GM12801 (cell line): ENCODE results near the gene CCDC57.

Experiments
- TF ChIP-seq, protein P1 (sequence below): IDR thresholded peaks from one replicate; pipeline ENCODE4 v1.5.1; 2011; ENCODE audit warnings: control low read depth; ENCODE audit not compliant: insufficient read length; ENCODE audit errors: extremely low read depth

The CCDC57 gene

GRCh38 chr17:82253179-82253544 lies 40.5 kb upstream of the CCDC57 start:
- TF ChIP-seq, protein P1, sequence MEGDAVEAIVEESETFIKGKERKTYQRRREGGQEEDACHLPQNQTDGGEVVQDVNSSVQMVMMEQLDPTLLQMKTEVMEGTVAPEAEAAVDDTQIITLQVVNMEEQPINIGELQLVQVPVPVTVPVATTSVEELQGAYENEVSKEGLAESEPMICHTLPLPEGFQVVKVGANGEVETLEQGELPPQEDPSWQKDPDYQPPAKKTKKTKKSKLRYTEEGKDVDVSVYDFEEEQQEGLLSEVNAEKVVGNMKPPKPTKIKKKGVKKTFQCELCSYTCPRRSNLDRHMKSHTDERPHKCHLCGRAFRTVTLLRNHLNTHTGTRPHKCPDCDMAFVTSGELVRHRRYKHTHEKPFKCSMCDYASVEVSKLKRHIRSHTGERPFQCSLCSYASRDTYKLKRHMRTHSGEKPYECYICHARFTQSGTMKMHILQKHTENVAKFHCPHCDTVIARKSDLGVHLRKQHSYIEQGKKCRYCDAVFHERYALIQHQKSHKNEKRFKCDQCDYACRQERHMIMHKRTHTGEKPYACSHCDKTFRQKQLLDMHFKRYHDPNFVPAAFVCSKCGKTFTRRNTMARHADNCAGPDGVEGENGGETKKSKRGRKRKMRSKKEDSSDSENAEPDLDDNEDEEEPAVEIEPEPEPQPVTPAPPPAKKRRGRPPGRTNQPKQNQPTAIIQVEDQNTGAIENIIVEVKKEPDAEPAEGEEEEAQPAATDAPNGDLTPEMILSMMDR, result no peak

- TF ChIP-seq, protein P1, result no peak
Observed at GRCh38 chr17:82252511-82253178, 40.0 kb upstream of the CCDC57 start.

GRCh38 chr17:82250868-82251500 lies 38.3 kb upstream of the CCDC57 start:
- TF ChIP-seq, protein P1, result no peak

DNA sequence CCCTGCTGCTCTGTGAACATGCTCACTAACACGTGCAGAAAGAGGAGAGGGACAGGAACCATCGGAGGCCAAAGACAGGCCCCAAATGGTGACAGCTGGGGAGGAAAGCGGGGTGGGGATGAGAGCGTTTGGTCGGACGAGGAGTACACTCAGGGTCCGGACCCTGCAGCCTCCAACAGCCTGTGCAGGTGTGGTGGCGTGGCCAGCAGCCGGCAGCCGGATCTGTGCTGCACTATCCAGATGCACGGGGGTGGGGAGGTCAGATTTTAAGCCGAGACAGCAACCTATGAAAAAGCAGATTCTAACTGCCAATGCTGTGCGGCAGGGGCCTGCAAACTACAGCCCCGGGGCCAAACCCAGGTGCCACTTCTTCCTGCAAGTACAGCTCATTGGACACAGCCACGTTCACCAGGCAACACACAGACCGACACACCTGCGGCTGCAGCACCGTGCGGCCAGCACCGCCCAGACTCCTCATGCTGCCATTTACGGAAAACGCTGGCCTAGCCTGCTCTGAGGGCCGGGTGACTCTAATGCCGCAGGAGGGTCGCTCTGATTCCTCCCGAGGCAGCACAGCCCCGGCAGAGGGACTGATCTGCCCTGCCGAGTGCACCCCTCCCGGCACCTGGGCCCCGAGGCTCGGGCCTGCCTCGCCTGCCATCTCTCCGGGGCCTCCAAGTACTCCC lies 37.4 kb upstream of the CCDC57 start:
- TF ChIP-seq, protein P1, result no peak

DNA sequence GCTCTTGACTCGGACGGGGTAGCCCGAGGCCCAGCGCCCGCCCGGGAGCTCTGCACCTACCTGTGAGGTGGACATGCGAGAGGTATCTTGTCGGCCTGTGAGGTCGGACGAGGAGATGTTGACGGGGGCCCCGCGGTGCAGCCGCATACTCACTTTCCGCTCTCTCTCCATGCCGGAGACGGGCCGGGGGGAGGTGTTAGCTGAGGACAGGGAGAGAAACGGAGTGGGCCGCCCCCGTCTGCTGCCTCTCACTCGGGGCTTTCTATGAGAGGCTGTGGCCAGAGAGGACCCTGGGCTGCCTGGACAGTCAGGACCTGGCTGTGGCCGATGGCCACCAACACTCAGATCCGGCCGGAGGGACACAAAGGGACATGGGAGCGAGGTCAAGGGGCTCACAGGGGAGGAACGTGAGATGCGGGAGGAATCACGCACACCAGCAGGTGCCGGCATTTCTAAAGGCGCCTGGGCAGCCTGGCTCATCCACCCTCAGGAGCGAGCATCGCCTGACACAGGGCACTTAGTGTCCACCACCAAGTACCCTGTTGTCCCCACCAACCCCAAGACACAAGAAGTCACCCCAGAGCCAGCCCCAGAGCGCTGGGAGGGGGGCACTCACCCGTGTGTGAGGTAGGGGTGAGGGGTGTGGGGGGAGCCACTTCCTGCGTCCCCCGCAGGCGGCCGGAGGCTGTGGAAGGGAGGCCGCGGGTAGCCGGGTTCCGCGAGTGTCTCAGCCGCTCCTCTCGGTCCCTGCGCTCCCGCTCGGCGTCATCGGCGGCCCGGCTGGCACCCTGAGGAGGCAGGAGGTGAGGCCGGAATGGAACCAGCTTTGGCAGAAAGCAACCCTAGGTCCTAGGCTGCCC lies 36.4 kb upstream of the CCDC57 start:
- TF ChIP-seq, protein P1, result no peak

- TF ChIP-seq, protein P1, result no peak
Observed at GRCh38 chr17:82247856-82248671, 35.4 kb upstream of the CCDC57 start.
